Measurements from ENCODE around the gene BMF.

DNA sequence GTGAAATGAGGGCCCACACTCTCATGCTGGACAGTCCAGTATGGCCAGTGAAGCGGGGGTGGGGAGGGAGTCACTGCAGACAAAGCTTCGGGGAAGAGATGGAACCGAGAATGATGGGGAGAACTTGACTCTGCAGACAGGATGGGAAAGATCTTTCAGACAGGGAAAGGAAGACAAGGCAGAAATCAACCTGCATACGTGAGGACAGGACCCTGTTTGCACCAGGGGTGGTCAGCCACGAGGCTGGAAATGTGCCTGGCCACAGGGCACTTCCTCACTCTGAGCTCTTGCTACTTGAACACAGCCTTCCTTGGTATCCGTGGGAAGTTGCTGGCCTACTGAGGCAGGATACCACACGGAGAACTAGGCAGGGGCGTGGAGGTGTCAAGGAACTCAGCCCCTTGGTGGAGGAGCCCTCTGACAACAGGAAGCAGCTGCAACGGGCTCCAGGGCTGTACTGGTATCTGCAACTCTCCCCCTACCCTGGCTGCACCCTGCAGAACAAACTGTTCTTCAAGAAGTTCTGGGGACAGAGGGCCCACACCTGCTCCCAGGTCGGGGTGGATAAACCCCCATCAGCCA, 60.4 kb downstream of the BMF start:
- TF ChIP-seq, protein P1, sequence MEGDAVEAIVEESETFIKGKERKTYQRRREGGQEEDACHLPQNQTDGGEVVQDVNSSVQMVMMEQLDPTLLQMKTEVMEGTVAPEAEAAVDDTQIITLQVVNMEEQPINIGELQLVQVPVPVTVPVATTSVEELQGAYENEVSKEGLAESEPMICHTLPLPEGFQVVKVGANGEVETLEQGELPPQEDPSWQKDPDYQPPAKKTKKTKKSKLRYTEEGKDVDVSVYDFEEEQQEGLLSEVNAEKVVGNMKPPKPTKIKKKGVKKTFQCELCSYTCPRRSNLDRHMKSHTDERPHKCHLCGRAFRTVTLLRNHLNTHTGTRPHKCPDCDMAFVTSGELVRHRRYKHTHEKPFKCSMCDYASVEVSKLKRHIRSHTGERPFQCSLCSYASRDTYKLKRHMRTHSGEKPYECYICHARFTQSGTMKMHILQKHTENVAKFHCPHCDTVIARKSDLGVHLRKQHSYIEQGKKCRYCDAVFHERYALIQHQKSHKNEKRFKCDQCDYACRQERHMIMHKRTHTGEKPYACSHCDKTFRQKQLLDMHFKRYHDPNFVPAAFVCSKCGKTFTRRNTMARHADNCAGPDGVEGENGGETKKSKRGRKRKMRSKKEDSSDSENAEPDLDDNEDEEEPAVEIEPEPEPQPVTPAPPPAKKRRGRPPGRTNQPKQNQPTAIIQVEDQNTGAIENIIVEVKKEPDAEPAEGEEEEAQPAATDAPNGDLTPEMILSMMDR (IDR thresholded peaks at IDR 0.05), result no peak
- no peak for TF ChIP-seq POLR2A (IDR thresholded peaks at IDR 0.05)

Data from body of pancreas (tissue), 4 donors.